GM18498 (cell line): Measurements from ENCODE around the gene CTNNA2.

Experiments
- ATAC-seq: cut with Tn5 transposase; IDR thresholded peaks from one replicate; pipeline ENCODE4 v1.9.1; 2021; ENCODE audit warnings: mild to moderate bottlenecking, moderate library complexity; ENCODE audit not compliant: unreplicated experiment

The CTNNA2 gene

GRCh38 chr2:80506563-80506962 lies 993.7 kb downstream of the CTNNA2 start:
- ATAC-seq: no peak

GRCh38 chr2:80510716-80511115 lies 997.9 kb downstream of the CTNNA2 start:
- ATAC-seq: no peak

GRCh38 chr2:80515964-80516363 lies 1003.1 kb downstream of the CTNNA2 start:
- no peak for ATAC-seq

- no peak for ATAC-seq
Measured at GRCh38 chr2:80517316-80517715, 1004.5 kb downstream of the CTNNA2 start.

- no peak for ATAC-seq
Measured at GRCh38 chr2:80519121-80519643, 1006.3 kb downstream of the CTNNA2 start.

- no peak for ATAC-seq
Measured at GRCh38 chr2:80519699-80520291, 1006.9 kb downstream of the CTNNA2 start.

GRCh38 chr2:80525152-80525551 lies 1012.3 kb downstream of the CTNNA2 start:
- ATAC-seq: peak; percentile 72

GRCh38 chr2:80527119-80527518 lies 1014.3 kb downstream of the CTNNA2 start:
- ATAC-seq: no peak

GRCh38 chr2:80529466-80530165 lies 1016.8 kb downstream of the CTNNA2 start:
- ATAC-seq: peak; percentile 31

- peak; percentile 65 for ATAC-seq
Measured at GRCh38 chr2:80530442-80531064, 1017.7 kb downstream of the CTNNA2 start.

- no peak for ATAC-seq
Measured at GRCh38 chr2:80531319-80531718, 1018.5 kb downstream of the CTNNA2 start.

- ATAC-seq: no peak
Measured at GRCh38 chr2:80545420-80546210, 1032.8 kb downstream of the CTNNA2 start.

- no peak for ATAC-seq
Measured at GRCh38 chr2:80546766-80547165, 1033.9 kb downstream of the CTNNA2 start.

- ATAC-seq: no peak
Measured at GRCh38 chr2:80547344-80547743, 1034.5 kb downstream of the CTNNA2 start.

- ATAC-seq: no peak
Measured at GRCh38 chr2:80548469-80548868, 1035.6 kb downstream of the CTNNA2 start.

GRCh38 chr2:80549901-80550300 lies 1037.0 kb downstream of the CTNNA2 start:
- ATAC-seq: no peak

- no peak for ATAC-seq
Measured at GRCh38 chr2:80560326-80560725, 1047.5 kb downstream of the CTNNA2 start.

GRCh38 chr2:80568011-80568410 lies 1055.2 kb downstream of the CTNNA2 start:
- ATAC-seq: no peak

- ATAC-seq: no peak
Measured at GRCh38 chr2:80573167-80573566, 1060.3 kb downstream of the CTNNA2 start.

GRCh38 chr2:80573950-80574349 lies 1061.1 kb downstream of the CTNNA2 start:
- ATAC-seq: no peak

GRCh38 chr2:80579756-80580155 lies 1066.9 kb downstream of the CTNNA2 start:
- no peak for ATAC-seq
